Suprapubic skin (tissue), 4 donors: ENCODE measurements around the gene CSGALNACT2.

ENCODE experiments used
- EP300 ChIP-seq: sonication (generic); formaldehyde crosslinking; IDR thresholded peaks from one replicate; pipeline ENCODE4 v1.6.1; 2017; ENCODE audit warnings: antibody characterized with exemption
- POLR2A ChIP-seq, 2 donors: fragments of 450-650 bp; IDR thresholded peaks; one replicate each; pipeline ENCODE4 v1.6.1; 2017; ENCODE audit warnings: antibody characterized with exemption in 2 of 2, mild to moderate bottlenecking in 2 of 2, moderate library complexity in 2 of 2
- POLR2AphosphoS5 ChIP-seq, 3 donors: sonication (generic); formaldehyde crosslinking; IDR thresholded peaks; one replicate each; pipeline ENCODE4 v1.6.1; 2017; ENCODE audit warnings: antibody characterized with exemption in 3 of 3
- TF ChIP-seq, protein P1 (sequence below), 2 donors: fragments of 200-600 bp in 1 of 2; fragments of 450-650 bp in 1 of 2; sonication (generic) in 1 of 2; IDR thresholded peaks; one replicate each; pipeline ENCODE4 v1.5.1; 2016 to 2019; ENCODE audit warnings: antibody characterized with exemption in 2 of 2, mild to moderate bottlenecking in 1 of 2, moderate library complexity in 1 of 2

- TF ChIP-seq, protein P1, sequence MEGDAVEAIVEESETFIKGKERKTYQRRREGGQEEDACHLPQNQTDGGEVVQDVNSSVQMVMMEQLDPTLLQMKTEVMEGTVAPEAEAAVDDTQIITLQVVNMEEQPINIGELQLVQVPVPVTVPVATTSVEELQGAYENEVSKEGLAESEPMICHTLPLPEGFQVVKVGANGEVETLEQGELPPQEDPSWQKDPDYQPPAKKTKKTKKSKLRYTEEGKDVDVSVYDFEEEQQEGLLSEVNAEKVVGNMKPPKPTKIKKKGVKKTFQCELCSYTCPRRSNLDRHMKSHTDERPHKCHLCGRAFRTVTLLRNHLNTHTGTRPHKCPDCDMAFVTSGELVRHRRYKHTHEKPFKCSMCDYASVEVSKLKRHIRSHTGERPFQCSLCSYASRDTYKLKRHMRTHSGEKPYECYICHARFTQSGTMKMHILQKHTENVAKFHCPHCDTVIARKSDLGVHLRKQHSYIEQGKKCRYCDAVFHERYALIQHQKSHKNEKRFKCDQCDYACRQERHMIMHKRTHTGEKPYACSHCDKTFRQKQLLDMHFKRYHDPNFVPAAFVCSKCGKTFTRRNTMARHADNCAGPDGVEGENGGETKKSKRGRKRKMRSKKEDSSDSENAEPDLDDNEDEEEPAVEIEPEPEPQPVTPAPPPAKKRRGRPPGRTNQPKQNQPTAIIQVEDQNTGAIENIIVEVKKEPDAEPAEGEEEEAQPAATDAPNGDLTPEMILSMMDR (IDR thresholded peaks at IDR 0.05) = no peak
- no peak for TF ChIP-seq EP300
- TF ChIP-seq POLR2A (IDR thresholded peaks at IDR 0.05) = no peak
- no peak for TF ChIP-seq POLR2AphosphoS5 (IDR thresholded peaks at IDR 0.05)
These were observed 554 bp downstream of the CSGALNACT2 start for GRCh38 chr10:43138757-43139241.
